HG03469 (cell line): Measurements from ENCODE around the gene OR2AP1.
A peak's percentile ranks its signal among the peaks of the same experiment; 100 is the strongest.
"Not testable (repeated sequence)": the region's sequence is repeated elsewhere in the genome, so short reads cannot be mapped to it uniquely, and the experiment has no call there.

Source experiments
- ATAC-seq: cut with Tn5 transposase; IDR thresholded peaks from one replicate; pipeline ENCODE4 v1.9.1; 2021; ENCODE audit warnings: mild to moderate bottlenecking, moderate library complexity, moderate number of reproducible peaks; ENCODE audit not compliant: unreplicated experiment

Gene OR2AP1

GRCh38 chr12:55572168-55572567 lies at the start of gene OR2AP1:
TSS of gene OR2AP1 (plus strand) at chr12:55572468. CDS start at chr12:55574415, 1,947 bp downstream.
- ATAC-seq, result no peak

GRCh38 chr12:55548235-55548634 lies 24.0 kb upstream of the OR2AP1 start:
- not testable (repeated sequence) for ATAC-seq

GRCh38 chr12:55548756-55549155 lies 23.5 kb upstream of the OR2AP1 start:
- ATAC-seq, result no peak

- ATAC-seq, result no peak
These were observed 23.0 kb upstream of the OR2AP1 start, which contains the start of gene OR6C4 for GRCh38 chr12:55549302-55549701. TSS of gene OR6C4 (plus strand) at chr12:55549602. CDS start at chr12:55551227, 1,625 bp downstream.

GRCh38 chr12:55554296-55554695 lies 18.0 kb upstream of the OR2AP1 start:
- ATAC-seq, result no peak

- ATAC-seq, result not testable (repeated sequence)
These were observed 2.2 kb upstream of the OR2AP1 start for GRCh38 chr12:55570060-55570459.

GRCh38 chr12:55570689-55571088 lies 1.6 kb upstream of the OR2AP1 start:
- ATAC-seq, result not testable (repeated sequence)

GRCh38 chr12:55582066-55582465 lies 9.8 kb downstream of the OR2AP1 start:
- no peak for ATAC-seq

- no peak for ATAC-seq
These were observed 13.5 kb downstream of the OR2AP1 start for GRCh38 chr12:55585817-55586216.

GRCh38 chr12:55590152-55590551 lies 17.9 kb downstream of the OR2AP1 start:
- not testable (repeated sequence) for ATAC-seq

GRCh38 chr12:55607821-55608594 lies 35.7 kb downstream of the OR2AP1 start:
- ATAC-seq, result no peak

GRCh38 chr12:55610598-55610997 lies 38.3 kb downstream of the OR2AP1 start:
- no peak for ATAC-seq

- ATAC-seq, result no peak
These were observed 40.4 kb downstream of the OR2AP1 start for GRCh38 chr12:55612646-55613045.

- no peak for ATAC-seq
These were observed 42.5 kb downstream of the OR2AP1 start for GRCh38 chr12:55614764-55615163.

GRCh38 chr12:55619354-55620138 lies 47.3 kb downstream of the OR2AP1 start:
- ATAC-seq, result peak; percentile 73

- peak; percentile 47 for ATAC-seq
These were observed 51.8 kb downstream of the OR2AP1 start for GRCh38 chr12:55624056-55624455.
